Measurements from ENCODE around the gene PON1. TPM values are rescaled to one million over a fixed set of nuclear protein-coding genes. Genes with fewer than 3 reads are reported as not detected.

Gene PON1
- polyA plus RNA-seq, 4 donors, result 0.04 to 9.5 TPM; not detected in 2

Other genes with a start within 250 kb of the PON1 start
- gene PON3, start 71.8 kb upstream of the PON1 start, polyA plus RNA-seq, result 10 to 100 TPM in 1 of 4 donors, 1 to 10 TPM in 3; 2.4 to 15.6 (median 6.7) TPM
- 100 to 1,000 TPM in 2 of 4 donors, 10 to 100 TPM in 2; 51.6 to 325 (median 93.7) TPM for gene PON2, start 110.5 kb upstream of the PON1 start, polyA plus RNA-seq
- 1 to 10 TPM in 1 of 4 donors, under 1 TPM in 2, not detected in 1; 0.09 to 1.4 (median 0.38) TPM for gene ASB4, start 161.4 kb upstream of the PON1 start, polyA plus RNA-seq